ENCODE measurements around the gene RRM2.

The RRM2 gene

GRCh38 chr2:10161961-10162441, 39.5 kb downstream of the RRM2 start:
- TF ChIP-seq CTCF (IDR thresholded peaks at IDR 0.05; ENCODE audit: control insufficient read depth, extremely low read depth, insufficient read depth): no peak
- H3K4me3 ChIP-seq (ENCODE audit: low read depth, low read length): no peak overlapping the region
- no peak for DNase-seq (ENCODE audit: low read depth)

- TF ChIP-seq CTCF (IDR thresholded peaks at IDR 0.05; ENCODE audit: control insufficient read depth, extremely low read depth, insufficient read depth): no peak
- no peak overlapping the region for H3K4me3 ChIP-seq (ENCODE audit: low read depth, low read length)
- no peak for DNase-seq (ENCODE audit: low read depth)
Observed at GRCh38 chr2:10162586-10163497, 40.3 kb downstream of the RRM2 start.

GRCh38 chr2:10163498-10164486, 41.3 kb downstream of the RRM2 start:
- no peak overlapping the region for H3K4me3 ChIP-seq (ENCODE audit: low read depth, low read length)
- DNase-seq (ENCODE audit: low read depth): no peak
- TF ChIP-seq CTCF (IDR thresholded peaks at IDR 0.05; ENCODE audit: control insufficient read depth, extremely low read depth, insufficient read depth): no peak

GRCh38 chr2:10164601-10165000, 42.1 kb downstream of the RRM2 start:
- TF ChIP-seq CTCF (IDR thresholded peaks at IDR 0.05; ENCODE audit: control insufficient read depth, extremely low read depth, insufficient read depth): no peak
- no peak overlapping the region for H3K4me3 ChIP-seq (ENCODE audit: low read depth, low read length)
- no peak for DNase-seq (ENCODE audit: low read depth)

DNA sequence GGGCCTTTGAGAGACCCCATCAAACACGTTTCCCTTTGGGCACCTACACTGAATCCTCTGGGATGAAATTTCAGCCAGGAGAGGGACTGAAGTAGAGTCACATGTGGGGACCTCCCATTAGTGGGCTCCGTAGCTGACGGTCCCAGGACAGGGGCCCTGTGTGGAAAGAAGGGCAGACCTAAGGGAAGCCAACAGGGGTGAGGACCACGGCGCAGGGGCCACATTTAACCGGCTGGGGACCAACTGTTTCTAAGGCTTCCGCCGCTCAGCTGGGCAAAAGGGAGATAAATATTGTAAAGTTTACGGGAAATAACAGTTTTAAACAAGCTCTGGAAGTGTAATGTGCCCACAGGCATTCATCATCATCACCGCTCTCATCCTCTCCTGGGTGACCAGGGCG, 42.7 kb downstream of the RRM2 start:
- TF ChIP-seq CTCF (IDR thresholded peaks at IDR 0.05; ENCODE audit: control insufficient read depth, extremely low read depth, insufficient read depth): no peak
- DNase-seq (ENCODE audit: low read depth): no peak
- H3K4me3 ChIP-seq (ENCODE audit: low read depth, low read length): no peak overlapping the region

GRCh38 chr2:10165861-10166675, 43.5 kb downstream of the RRM2 start:
- TF ChIP-seq CTCF (IDR thresholded peaks at IDR 0.05; ENCODE audit: control insufficient read depth, extremely low read depth, insufficient read depth): no peak
- DNase-seq (ENCODE audit: low read depth): no peak
- H3K4me3 ChIP-seq (ENCODE audit: low read depth, low read length): no peak overlapping the region
